Stimulated activated CD8-positive, alpha-beta memory T cell treated with anti-CD3 and anti-CD28 coated beads, Interleukin-15, amount 100 ng/mL, for 48 hours (primary cell): Measurements from ENCODE around the gene CD14.
"Not testable (repeated sequence)": the region's sequence is repeated elsewhere in the genome, so short reads cannot be mapped to it uniquely, and the experiment has no call there.

Experiments used
- DNase-seq, 2 donors: peaks; one replicate each; pipeline ENCODE4 v3.0.0-alpha.2; 2020; ENCODE audit warnings: low read depth in 2 of 2

Gene CD14

GRCh38 chr5:140596321-140596741 is 36.6 kb downstream of the CD14 start:
- no peak for DNase-seq

GRCh38 chr5:140595538-140596300 is 37.3 kb downstream of the CD14 start:
- no peak for DNase-seq

GRCh38 chr5:140594169-140594568 is 38.8 kb downstream of the CD14 start:
- DNase-seq: no peak

GRCh38 chr5:140593070-140593469 is 39.9 kb downstream of the CD14 start:
- not testable (repeated sequence) for DNase-seq

DNA sequence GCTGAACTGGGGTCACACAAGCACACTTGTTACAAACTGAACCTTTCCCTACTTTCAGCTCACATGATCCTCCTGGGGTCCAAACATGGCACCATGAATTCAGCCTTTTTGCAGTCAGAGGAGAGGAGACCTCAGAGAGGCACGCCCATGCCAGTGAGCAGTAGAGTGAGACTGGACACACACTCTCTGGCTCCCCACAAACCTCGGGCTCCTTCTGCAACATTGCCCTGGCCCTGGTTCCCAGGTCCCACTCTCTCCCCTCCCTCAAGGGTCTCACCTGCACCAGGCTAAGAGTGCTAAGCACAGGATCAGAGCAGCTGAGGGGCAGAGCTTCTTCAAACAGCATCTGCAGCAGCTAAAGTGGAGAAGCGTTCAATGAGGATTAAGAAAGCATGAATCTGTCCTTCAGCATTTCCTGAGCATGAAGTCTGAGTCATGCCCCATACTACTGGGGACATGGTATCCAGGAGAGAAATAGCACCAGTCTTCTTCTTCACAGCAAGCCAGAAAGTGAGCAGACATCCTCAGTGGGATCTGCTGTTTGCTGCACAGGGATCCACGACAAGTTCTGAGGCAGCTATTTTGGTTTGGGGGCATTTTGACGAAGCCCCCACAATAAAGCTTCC is 41.1 kb downstream of the CD14 start:
- DNase-seq: no peak

DNA sequence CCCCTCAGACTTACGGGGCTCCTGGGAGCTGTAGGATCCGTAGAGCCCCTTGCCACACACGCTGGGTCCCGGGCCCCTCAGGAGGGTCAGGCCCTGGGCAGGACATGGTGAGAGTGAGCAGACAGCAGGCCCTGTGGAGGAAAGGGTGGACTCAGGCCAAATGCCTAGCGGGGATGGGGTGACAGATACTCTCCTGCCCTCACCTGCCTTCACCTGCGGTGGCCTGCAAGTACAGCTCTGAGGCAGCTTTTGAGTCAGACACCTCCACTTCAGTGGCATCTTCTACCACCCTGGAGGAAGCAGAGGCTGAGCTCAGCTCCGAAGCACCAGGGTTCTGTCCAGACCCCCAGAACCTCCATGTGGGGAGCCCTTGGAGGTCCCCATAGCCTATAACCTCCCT is 42.1 kb downstream of the CD14 start:
- DNase-seq: no peak

GRCh38 chr5:140588311-140589070 is 44.5 kb downstream of the CD14 start:
- no peak for DNase-seq

- no peak for DNase-seq
These were observed 45.5 kb downstream of the CD14 start for GRCh38 chr5:140587495-140587894.
